HUDEP-2 (cell line): Measurements from ENCODE around the gene OTOGL.
"Not testable (repeated sequence)": the region's sequence is repeated elsewhere in the genome, so short reads cannot be mapped to it uniquely, and the experiment has no call there.

Experiments used
- DNase-seq, 76 experiments: peaks; one replicate each; lab custom pipeline; 2025; ENCODE audit not compliant: unreplicated experiment in 76 of 76; lab: John Stamatoyannopoulos, UW

Gene OTOGL

DNA sequence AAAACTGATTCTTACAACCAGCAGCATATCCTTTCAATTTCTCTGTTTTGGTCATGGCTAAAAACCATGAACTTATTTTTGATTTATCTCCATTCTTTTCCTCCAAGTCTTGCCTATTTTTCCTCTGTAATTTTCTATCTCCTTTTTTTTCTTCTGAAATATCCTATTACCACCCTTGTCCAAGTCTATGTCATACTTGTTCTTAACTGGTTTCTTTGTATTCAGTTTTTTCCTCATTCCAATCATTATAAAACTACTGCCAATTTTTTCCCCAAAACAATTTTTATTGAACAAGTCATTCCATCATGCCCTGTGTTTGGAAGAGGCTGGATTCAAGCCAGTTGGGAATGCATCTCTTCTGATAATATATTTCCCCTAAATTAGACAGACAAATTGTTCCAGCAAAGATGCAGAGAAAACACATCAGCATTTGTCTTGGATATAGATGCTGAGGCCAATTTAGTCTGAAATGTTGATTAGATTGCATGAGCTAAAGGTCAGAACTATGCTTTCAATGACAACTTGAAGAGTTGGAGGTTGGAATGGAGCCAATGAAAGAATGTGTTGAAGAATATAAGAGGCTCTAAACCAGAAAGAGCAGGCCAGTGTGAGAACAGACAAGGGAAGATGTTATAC is 30.7 kb downstream of the OTOGL start:
- DNase-seq: no peak

DNA sequence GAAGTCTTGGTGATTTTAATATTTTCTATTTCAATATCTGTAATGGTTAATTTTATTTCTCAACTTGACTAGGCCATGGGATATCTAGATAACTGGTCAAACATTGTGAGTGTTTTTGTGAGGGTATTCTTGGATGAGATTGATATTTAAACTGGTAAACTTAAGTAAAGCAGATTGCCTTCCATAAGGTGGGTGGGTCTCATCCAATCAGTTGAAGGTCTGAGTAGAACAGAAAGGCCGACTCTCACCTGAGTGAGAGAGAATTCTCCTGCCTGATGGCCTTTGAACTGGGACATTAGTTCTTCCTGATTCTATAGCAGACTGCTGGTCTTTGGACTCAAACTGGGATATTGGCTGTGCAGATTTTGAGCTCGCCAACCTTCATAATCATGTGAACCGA is 36.3 kb downstream of the OTOGL start:
- DNase-seq: no peak

DNA sequence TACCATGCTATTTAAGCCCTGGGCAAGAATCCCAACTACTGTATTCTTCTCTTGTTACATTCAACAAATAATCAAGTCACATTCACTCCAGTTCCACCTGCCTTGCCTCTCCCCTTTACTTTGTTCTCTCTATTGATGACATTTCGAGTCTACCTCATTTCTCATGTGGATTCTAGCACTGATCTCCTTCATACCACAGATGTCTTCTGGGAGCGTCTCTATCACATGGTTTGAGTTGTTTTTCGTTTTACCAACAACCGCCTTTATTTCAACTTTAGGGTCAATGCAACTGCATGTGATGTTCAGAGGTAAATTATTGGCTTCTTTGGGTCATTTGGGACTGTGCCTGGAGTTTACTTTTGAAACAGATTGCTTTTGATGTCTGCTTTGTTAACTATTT is 40.7 kb downstream of the OTOGL start:
- no peak for DNase-seq

DNA sequence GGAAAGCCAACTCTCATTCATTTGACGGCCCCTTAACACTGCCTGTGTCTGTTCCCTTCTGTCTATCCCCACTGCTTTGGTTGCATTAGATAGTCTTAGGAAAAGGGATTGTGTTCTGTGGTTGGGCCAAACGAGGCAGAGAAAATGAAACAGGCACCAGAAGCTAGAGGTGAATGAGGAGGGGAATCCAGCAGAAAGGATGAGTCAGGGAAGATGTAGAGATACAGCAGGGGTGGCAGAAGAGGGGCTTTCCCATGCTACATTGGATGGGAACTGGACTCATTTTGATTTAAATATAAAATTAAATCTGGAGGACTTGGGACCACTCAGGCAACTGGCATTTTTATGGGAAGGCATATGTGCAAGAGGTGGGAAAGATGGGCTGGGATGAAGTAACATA is 43.3 kb downstream of the OTOGL start:
- DNase-seq: no peak

DNA sequence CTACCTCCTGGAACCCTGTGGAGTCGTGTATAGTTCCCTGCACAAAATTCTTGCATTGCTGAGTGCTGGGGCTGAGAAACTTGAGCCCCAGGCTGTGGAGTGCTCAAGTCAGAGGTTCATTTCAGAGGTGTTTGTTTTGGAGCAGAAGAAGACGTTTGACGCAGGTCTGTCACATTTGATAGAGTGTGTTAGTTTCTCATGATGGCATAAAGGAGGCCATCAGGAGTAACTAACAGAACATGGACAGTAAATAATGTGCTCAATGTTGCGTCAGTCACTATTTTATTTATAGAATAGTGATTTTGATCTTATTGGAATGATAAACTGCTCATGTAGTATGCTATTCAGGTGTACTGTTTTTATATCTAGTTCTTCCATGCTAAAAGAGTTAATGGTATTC is 44.2 kb downstream of the OTOGL start:
- DNase-seq: no peak

DNA sequence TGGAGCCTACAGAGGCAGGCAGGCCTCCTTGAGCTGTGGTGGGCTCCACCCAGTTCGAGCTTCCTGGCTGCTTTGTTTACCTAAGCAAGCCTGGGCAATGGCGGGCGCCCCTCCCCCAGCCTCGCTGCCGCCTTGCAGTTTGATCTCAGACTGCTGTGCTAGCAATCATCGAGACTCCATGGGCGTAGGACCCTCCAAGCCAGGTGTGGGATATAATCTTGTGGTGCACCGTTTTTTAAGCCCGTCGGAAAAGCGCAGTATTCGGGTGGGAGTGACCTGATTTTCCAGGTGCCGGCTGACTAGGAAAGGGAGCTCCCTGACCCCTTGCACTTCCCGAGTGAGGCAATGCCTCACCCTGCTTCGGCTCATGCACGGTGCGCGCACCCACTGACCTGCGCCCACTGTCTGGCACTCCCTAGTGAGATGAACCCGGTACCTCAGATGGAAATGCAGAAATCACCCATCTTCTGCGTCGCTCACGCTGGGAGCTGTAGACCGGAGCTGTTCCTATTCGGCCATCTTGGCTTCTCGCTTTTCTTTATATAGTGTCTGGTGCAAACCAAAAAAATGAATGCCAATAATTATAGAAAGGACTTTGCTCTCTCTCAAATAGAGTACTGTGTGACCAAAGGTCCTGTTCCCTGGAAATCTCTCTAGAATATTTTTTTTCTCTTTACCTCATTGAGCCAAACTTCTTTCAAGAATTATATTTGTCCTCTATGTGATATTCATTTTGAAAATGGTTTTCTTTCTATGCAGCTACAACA is 50.4 kb downstream of the OTOGL start:
- DNase-seq: not testable (repeated sequence)

DNA sequence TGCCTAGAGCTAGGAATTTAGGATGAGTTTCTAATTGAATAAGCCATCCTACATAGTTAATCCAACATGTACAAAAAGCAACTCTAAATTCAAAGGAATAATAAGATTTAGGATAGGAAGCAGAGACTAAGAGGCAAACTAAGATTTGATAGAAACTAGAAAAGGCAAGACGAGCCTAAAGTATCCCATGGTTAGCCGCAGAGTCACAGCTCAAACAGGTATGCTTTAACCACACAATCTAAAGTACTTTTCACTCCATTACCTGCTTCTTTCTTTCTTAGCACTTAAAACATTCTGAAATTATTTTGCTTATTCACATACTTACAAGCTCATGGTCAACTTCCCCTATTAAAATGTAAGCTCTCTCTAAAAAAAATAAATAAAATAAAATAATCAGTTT is 51.8 kb downstream of the OTOGL start:
- DNase-seq: no peak

DNA sequence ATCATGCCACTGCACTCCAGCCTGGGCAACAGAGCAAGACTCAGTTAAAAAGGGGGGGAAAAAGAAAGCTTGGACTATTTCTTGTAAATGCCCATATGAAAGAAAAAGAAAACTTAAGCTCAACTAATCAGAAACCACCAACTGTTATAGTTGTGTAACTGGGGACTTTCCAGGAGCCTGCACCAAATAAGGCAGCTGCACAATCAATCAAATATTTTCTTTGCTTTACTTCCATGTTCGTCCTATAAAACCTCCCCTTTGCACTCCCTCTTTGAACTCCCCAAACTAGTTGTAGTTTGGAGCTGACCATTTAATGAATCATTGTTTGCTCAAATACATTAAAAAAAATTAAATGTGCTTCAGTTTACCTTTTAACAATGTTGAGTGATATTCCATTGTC is 54.9 kb downstream of the OTOGL start:
- DNase-seq: no peak

DNA sequence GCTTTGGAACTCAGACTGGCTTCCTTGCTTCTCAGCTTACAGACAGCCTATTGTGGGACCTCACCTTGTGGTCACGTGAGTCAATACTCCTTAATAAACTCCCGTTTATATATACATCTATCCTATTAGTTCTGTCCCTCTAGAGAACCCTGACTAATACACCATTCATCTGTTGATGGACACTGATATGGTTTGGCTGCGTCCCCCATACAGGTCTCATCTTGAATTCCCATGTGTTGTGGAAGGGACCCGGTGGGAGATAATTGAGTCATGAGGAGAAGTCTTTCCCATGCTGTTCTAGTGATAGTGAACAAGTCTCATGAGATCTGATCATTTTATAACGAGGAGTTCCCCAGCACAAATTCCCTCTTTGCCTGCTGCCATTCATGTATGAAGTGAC is 57.0 kb downstream of the OTOGL start:
- DNase-seq: no peak

DNA sequence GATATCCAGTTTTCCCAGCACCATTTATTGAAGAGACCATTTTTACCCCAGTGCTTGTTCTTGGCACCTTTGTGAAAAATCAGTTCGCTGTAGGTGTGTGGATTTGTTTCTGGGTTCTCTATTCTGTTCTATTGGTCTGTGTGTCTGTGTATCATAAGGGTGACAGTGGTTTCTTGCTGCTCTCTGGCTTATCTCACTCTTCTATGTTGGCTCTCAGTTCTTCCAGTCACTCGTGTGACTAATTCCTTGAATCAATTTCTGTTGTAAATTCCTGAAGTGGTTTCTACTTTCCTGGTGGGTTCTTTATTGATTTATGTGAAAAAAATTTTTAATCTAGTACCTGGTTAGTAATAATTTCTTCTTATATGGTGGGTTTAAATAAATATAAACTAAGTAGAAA is 58.3 kb downstream of the OTOGL start:
- DNase-seq: no peak

DNA sequence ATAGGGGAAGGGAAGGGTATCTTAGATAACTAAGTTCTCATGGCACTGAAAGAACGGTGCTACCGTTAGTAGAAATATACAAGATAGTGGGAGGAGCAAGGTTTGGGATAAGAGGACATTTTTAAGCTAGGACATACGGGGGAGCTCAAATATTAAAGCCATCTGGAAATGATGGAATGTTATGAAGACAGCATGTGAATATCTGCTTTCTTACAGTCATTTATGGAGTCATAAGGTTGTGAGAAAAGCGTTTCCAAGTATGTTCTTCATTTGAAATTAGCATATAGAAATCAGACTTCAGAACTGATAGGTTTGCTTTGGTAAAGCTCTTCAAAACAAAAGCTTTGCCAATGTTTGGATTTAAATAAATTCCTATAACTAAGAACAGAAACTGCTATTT is 62.3 kb downstream of the OTOGL start:
- DNase-seq: no peak

DNA sequence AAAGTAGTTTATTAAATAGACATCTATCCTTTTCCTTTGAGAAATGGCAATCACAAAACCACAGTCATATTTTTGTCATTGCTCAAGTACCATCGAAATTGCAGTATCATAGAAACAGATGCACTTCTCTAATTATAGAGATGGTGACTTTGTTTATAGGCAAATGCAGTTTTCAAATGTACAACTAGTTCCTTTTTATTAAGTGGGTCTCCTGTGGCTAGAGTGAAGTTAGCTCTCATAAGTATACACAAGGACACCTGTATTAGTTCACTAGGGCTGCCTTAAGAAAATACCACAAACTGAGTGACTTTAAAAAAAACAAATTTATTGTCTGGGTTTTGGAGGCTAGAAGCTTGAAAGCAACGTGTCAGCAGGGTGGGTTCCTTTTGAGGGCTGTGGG is 62.8 kb downstream of the OTOGL start:
- no peak for DNase-seq

DNA sequence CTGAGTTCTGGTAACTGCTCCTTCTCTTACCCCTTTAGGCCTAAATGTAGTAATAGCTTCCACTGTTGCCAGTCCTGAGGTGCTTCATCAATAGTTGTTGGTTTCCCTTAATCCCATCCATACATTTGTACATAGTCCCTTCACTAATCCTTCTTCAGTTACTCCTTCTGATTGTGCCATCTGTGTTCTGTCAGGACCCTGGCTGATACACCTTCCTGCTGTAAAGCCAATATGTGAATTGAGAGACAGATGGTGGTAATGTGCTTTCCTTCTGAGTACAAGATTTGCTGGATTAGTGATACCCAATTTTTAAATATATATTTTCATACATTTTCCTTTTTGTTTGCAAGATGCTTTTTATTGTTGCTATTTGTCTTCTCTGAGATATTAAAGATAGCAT is 66.4 kb downstream of the OTOGL start:
- DNase-seq: no peak

DNA sequence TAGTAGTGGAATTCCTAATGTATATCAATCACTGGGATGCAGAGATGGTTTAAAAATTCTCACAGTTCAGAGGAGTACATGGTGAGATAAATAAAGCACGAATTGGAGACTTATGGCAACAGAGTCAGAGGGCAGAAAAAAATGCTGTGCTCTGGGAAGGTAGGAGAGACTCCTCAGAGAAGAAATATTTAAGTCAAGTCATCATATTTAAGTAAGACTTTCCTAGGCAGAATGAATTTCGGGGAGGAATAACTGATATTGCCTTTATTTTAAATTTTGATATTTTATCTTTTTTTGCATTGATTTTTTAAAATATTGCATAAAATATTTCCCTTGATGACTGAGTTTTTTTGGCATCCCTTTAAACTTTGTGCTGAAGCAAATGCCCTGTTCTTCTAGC is 67.4 kb downstream of the OTOGL start:
- no peak for DNase-seq

DNA sequence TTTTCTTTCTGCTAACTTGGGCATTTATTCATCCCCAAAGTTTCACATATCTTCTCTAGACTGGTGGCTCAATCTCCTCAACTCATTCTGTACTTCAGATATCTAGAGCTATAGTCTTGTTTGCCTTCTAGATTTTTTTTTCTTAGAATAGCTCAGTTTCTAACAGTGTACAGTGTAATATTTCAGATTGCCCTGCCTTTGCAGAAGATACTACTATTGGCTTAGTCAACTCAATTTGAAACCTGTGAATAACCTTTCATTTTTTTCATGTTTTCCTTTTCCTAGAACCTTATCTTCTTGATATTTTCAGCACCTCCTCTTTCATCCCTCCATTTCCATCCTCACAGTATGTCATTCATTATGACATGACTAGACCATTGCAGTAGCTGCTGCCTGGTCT is 69.6 kb downstream of the OTOGL start:
- no peak for DNase-seq

DNA sequence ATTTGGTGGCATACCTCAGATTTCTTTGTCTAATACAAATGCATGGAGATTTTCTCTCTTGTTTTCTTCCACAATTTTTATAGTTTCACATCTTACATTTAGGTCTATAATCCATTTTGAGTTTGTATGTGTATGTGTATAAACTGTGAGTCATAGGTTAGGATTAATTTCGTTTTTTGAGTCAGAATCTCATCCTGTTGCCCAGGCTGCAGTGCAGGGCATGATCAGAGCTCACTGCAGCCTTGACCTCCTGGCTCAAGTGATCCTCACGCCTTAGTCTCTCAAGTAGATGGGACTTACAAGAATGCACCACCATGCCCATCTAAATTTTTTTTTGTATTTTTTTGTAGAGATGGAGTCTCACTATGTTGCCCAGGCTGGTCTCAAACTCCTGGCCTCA is 71.6 kb downstream of the OTOGL start:
- DNase-seq: no peak

DNA sequence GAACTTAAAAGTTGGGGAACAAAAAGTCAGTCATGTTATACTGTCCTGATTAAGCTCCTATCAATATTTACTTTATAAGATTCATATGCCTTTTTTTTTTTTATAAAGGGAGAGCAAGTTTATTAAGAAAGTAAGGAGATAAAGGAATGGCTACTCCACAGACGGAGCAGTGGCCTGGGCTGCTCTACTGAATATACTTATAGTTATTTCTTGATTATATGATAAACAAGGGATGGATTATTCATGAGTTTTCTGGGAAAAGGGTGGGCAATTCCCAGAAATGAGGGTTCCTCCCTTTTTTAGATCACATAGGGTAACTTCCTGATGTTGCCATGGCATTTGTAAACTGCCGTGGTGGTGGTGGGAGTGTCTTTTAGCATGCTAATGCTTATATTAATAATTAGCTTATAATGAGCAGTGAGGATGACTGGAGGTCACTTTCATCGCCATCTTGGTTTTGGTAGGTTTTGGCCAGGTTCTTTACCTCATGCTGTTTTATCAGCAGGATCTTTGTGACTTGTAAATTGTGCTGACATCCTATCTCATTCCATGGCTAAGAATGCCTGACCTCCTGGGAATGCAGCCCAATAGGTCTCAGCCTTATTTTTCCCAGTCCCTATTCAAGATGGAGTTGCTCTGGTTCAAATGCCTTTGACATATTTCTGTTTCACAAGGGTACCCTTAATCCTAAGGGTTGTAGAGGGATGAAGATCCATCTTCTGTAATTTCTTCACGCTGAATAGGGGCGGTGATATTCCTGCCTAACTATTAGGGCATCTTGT is 73.9 kb downstream of the OTOGL start:
- DNase-seq: no peak

DNA sequence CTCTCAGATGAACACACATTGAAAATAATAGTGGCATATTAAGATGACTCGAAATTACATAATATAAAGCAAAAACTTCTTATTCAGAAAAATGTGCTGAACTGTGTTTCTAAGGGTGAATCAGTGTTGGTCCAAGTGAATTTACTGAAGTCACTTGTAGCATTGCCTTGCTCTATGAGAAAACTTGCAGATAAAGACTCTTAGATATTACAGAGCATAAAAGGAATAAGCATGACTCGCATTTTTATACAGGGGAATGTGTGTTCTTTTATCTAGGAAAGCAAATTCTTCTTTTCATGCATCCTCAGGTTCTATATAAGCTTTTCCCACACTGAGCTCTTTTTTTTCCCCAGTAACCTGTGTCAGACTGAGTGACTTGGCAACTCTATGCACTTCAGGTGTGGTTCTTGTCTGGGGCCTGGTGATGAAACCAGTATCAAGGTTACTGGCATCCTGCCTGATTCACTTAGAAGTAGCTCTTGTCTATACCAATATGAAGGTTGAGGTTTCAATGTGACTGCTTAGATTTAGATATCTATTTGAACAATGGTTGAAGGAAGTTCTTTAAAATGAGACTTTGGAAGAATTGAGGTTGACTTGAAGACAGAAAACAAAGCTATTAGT is 76.1 kb downstream of the OTOGL start:
- DNase-seq: no peak

DNA sequence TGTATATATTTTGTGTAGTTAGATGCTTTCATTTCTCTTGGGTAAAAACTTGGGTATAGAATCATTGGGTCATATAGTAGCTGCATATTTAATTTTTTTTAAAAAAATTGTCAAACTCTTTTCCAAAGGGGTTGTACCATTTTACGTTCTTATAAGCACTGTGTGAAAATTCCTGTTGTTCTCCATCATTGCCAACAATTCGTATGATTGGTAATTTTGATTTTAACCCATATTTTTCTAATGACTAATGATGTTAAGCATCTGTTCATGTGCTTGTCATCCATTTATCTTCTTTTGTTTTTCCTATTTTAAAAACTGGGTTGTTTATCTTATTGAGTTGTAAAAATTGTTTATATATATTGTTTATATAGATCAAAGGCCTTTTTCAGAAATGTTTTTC is 77.4 kb downstream of the OTOGL start:
- DNase-seq: no peak

DNA sequence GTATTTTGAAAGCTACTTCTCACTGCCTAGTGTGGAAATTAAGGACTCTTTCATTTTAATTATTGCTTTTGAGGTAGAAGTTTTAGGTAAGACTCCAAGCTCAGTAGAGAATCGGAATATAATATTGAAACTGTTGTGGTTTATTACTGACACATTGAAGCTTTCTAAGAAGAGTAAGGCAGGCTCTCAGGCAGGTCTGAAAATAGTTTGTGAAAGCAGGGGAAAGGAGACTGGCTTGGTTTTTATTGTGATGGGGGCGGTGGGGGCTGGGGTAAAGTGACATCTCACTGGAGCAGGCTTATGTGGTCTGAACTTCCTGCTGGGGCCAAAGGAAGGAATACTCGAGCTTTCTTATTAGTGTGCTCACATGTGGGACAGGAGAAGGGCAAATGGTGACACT is 79.5 kb downstream of the OTOGL start:
- no peak for DNase-seq

DNA sequence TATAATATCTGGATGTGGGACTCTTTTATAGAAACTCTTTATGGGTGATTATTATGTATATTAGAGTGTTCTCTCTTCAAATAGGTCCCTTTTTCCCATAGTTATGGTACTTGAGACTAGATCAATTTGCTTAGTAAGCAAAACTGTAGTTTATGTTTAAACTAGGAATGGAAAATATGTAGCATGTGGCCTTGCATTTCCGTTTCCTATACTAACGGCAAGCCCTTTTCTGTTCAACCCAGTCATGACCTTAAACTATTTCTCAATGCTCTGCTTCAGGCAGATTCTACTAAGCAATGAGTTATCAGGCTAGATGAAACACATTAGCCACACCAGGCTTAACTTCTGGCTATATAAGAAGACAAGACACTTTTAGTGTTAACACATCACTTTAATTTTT is 84.6 kb downstream of the OTOGL start:
- DNase-seq: no peak

DNA sequence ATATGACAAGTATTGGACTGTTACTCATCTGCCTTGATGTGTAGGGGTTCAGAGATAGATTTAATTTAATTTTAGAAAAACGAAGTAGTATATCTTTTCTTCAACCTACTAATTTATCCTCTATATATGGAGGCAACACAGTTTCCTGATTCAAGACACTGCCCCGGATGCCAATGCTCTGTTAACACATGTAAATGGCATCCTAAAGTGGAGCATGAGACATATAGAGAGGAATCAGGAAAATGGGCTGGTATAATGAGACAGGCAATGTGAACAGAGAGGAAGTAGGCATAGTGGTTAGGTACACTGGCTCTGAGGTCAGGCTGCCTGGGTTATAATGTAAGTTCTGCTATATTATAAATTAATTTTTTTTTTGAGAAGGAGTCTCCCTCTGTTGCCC is 85.6 kb downstream of the OTOGL start:
- no peak for DNase-seq
